ENCODE results near the gene SRBD1.

Gene SRBD1

DNA sequence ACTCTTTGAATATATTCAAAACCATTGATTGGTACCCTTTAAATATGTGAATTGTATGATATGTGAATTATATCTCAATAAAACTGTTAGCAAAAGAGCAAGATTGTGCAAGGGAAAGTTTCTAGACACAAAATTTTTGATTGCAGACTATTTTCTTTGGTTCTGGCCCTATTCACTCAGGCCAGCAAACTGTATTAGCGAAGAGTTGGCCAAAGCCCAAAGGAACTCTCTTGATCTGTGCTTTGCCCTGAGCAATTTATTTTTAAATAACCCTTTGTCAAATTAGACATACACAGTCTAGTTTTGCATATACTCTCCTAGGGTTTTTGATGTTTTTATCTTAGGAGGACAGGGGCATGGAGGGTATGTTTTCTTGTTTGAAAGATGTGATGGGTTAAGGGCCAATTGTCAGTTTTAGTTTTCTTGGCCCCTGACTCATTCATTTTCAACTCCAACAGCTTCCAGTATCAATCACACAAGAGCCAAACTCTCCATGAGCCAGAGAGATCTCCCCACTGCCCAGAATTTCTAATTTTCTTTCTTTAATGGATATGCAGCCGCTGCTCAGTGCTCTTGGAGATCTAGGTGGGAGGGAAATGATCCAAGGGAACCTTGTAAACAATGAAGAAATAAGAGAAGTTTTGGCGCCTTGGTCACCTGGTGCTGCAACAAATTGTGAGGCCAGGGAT, 231.5 kb downstream of the SRBD1 start:
- DNase-seq (ENCODE audit: low read depth), result no peak

- DNase-seq (ENCODE audit: low read depth), result no peak
Measured at GRCh38 chr2:45373534-45373933, 237.5 kb downstream of the SRBD1 start.

- DNase-seq (ENCODE audit: low read depth), result no peak
Measured at GRCh38 chr2:45370369-45370768, 240.7 kb downstream of the SRBD1 start.

DNA sequence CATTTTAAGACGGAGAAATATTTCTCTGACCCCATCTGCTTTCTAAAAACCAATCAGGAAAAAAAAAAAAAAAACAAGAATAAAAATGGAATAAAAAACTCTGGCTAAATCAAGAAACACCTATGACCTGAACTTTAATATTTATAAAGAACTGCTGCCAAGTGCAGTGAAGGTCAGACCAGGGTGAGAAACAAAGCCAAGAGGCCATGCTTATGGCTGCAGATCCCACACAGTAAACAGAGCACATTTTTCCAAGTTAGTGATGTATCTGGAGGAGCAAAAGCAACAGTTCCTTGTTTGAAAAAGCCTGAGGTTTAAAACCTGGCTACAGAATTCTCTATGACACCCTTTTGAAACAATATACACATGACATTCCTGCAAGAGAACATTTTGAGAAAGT, 242.3 kb downstream of the SRBD1 start:
- no peak for DNase-seq (ENCODE audit: low read depth)

DNA sequence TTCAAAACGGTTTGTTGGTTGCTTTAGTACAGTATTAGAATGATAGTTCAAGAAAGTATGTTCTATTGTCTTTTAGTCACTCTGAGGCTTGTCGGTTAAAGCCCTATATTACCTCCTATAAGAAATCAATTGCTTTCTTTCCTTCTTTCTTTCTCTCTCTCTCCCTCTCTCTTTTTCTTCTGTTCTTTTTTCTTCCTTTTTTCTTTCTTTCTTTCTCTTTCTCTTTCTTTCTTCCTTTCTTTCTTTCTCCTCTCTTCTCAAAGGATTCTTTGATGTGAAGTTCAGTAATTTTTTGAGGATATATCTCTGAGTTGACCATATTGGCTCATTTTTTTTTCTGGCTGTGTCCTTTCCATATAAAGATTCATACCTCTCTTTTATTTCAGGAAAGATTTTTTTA, 249.4 kb downstream of the SRBD1 start:
- DNase-seq (ENCODE audit: low read depth), result no peak

DNA sequence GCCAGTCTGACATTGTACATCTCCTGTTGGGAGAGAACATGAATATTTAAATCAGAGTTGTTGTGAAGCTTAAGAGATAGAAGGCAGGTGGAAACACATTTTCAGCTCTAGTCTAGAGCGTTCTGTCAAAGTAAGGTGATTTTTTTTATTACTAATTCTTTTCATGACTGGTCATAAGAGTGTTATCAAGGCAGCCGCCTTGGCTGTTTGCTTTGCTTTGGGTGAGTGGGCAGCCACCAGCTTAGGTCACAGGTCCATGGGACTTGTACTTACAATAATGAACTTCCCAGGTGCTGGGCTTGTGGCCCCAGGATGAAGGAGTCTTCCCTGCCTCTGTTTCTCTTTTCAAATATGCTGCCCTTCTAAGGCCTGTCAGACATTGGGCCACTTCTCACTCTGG, 256.3 kb downstream of the SRBD1 start:
- DNase-seq (ENCODE audit: low read depth), result no peak

GRCh38 chr2:45353879-45354278, 257.2 kb downstream of the SRBD1 start:
- DNase-seq (ENCODE audit: low read depth), result no peak

DNA sequence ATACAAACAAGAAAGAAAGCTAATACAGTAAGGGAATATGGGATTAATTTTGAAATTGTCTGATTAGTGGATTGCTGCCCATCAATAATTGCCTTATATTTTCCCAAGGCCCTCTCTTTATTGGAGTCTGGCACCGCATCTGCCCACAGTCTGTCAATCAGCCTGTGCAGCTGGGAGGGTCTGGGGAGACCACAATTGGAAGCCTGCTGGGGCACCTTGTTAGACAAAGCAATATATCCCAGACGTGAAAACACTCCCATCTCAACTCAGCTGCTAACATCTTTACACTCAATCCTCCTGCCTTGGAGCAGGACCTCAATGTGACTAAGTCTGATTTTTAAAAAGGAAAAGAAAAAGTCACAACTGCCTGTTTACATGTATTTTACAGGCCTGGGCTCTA, 258.6 kb downstream of the SRBD1 start:
- no peak for DNase-seq (ENCODE audit: low read depth)

DNA sequence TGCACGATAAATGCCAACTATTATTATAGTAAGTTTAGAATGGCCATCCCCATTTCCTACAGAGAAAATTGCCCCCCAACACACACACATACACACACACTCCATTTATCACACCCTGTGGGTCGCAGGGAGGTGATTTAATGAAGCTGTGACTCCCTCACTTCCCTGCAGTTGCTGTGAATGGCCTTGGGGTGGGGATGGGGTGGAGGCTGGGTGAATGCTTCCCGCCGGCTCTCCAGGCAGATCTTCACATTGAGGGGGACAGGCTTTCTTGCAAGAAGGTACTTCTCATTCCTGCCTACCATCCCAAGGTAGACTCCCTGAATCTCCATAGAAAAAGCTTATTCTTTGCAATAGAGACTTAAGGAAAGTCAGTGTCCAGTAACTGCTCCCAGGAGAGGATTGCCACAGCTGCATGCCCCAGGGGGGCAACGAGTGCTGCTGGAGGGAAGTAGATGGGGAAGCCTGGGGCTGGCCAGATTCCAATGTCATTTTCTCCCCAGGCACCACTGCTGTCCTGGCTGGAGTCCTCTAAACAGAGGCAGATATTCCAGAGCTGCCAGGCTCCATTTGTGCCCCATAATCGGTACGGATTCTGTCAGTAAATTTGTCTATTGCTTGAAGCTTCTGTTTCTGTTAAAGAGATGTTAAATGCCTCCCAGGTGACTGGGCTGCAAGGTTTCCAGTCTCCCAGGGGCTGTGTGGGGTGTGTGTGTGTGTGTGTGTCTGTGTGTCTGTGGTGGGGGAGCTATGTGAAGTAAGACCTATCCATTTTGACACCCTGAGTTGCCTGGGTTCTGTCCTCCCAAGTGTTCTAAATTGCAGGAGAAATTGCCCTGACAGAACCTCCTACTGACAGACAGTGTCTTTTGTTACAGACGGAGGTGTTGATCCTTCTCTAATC, 265.5 kb downstream of the SRBD1 start:
- DNase-seq (ENCODE audit: low read depth), result no peak

DNA sequence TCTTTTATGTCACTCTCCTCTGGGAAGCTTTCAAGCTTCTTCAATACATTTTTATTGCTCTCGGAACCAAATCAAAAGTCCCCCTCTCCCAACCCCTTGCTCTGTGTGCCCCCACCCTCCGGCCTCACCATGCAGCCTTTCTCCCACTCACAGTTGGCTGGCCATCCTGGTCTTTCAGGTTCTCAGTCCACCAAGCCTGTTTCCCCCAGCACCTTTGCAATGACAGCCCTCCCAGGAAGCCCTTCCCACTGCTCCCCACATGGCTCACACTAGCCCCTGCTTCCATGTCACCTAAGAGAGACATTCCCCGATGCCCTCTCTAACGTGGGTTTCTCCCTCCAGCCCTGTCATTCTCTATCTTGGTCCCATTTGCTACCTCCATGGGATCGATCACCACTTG, 266.6 kb downstream of the SRBD1 start:
- no peak for DNase-seq (ENCODE audit: low read depth)

GRCh38 chr2:45344071-45344470, 267.0 kb downstream of the SRBD1 start:
- no peak for DNase-seq (ENCODE audit: low read depth)

GRCh38 chr2:45343251-45344017, 267.6 kb downstream of the SRBD1 start:
- DNase-seq (ENCODE audit: low read depth), result no peak

DNA sequence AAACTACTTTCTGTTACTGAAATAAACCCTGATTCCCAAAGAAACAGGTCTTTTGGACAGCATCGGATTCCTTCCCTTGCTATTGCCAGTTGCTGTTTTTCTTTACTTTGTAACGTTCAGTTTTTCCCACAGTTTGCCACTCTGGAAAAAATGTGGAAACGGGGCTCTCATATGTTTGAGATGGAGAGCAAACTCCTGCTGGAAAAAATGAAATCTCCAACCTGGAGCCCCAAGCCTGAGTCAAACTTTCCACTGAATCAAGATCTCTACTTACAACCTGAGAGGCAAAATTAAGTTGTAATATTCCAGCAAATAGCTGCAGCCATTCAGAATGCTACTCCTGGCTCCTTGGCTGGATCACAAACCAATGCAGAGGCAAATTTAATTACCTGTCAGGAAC, 270.7 kb downstream of the SRBD1 start:
- no peak for DNase-seq (ENCODE audit: low read depth)

DNA sequence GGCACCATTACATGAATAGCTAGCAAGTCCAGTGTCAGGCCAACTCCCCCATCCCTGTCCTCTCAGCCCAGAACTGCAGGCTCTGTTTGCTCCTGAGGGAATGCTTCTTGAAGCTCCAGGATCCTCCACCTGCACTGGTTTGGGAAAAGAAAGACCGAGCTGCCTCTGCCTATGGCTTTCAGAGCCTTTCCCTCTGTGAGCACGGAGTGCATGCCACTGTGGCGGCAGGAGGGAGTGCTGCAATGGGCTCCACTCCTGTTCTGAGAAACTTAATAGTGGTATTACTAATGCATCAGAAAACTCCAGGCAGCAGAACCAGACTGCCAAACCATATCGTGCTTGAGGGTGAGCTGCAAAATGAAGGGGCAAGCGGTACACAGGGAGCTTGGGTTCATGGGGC, 271.8 kb downstream of the SRBD1 start:
- DNase-seq (ENCODE audit: low read depth), result no peak

Measured in activated T-helper 9 cell treated with anti-CD3 and anti-CD28 coated beads, Interleukin-2, amount 50 U/mL, for 16 hours (primary cell).